Metanephros (tissue), 2 donors: ENCODE results near the gene PELI3. TPM values are rescaled to one million over a fixed set of nuclear protein-coding genes. Genes with fewer than 3 reads are reported as not detected.

Experiments
- small RNA-seq: library from RNA; depleted of rRNA; stranded (forward); fragments of <200 nt; gene quantifications from one replicate; pipeline ENCODE3, GENCODE V24; 2014; ENCODE audit warnings: low replicate concordance
- total RNA-seq: library from RNA; depleted of rRNA; stranded (reverse); fragments of >200 nt; gene quantifications from one replicate; pipeline ENCODE4 v1.2.3, GENCODE V29; 2014

The PELI3 gene
- 10.8 TPM for total RNA-seq

GRCh38 chr11:66466225-66467033 lies at the start of gene PELI3:
Gene PELI3 (plus strand): TSS chr11:66466905. CDS start chr11:66468129, 1,224 bp downstream.

GRCh38 chr11:66420671-66421476 lies 45.8 kb upstream of the PELI3 start, which contains the start of gene NPAS4:
Gene NPAS4 (plus strand): TSS chr11:66421035. CDS start chr11:66421180, 145 bp downstream.

GRCh38 chr11:66438504-66439466 lies 27.9 kb upstream of the PELI3 start, which contains the start of gene MRPL11:
Gene MRPL11 (minus strand): TSS chr11:66438848. CDS start chr11:66438754, 94 bp downstream.

GRCh38 chr11:66480117-66480938 lies 13.6 kb downstream of the PELI3 start, which contains the start of gene DPP3:
Gene DPP3 (plus strand): TSS chr11:66480434. CDS start chr11:66482201, 1,767 bp downstream.

GRCh38 chr11:66510271-66510989 lies 43.7 kb downstream of the PELI3 start, which contains the start of gene BBS1:
Gene BBS1 (plus strand): TSS chr11:66510635. CDS start chr11:66510660, 25 bp downstream.

Small RNA genes within 50 kb of the gene (small RNA-seq; reads per million reads assigned to genes)
- not detected for gene RF00416

Other genes with a start within 250 kb of the PELI3 start
- 18.0 TPM for gene KLC2, start 209.2 kb upstream of the PELI3 start, total RNA-seq
- gene RAB1B, start 198.3 kb upstream of the PELI3 start, total RNA-seq = 89.4 TPM
- 1.6 TPM for gene CNIH2, start 188.7 kb upstream of the PELI3 start, total RNA-seq
- gene YIF1A, start 177.8 kb upstream of the PELI3 start, total RNA-seq = 68.1 TPM
- gene TMEM151A, start 175.0 kb upstream of the PELI3 start, total RNA-seq = not detected
- 49.7 TPM for gene CD248, start 149.9 kb upstream of the PELI3 start, total RNA-seq
- gene RIN1, start 130.5 kb upstream of the PELI3 start, total RNA-seq = 3.8 TPM
- gene BRMS1, start 121.8 kb upstream of the PELI3 start, total RNA-seq = 19.2 TPM
- 52.5 TPM for gene B4GAT1, start 119.3 kb upstream of the PELI3 start, total RNA-seq
- 10.5 TPM for gene SLC29A2, start 95.1 kb upstream of the PELI3 start, total RNA-seq
- gene NPAS4, start 45.9 kb upstream of the PELI3 start, total RNA-seq = 3.1 TPM
- gene MRPL11, start 28.1 kb upstream of the PELI3 start, total RNA-seq = 40.3 TPM
- gene DPP3, start 13.5 kb downstream of the PELI3 start, total RNA-seq = 25.6 TPM
- 81.9 TPM for gene BBS1, start 43.7 kb downstream of the PELI3 start, total RNA-seq
- gene ZDHHC24, start 79.1 kb downstream of the PELI3 start, total RNA-seq = 12.3 TPM
- gene ACTN3, start 80.0 kb downstream of the PELI3 start, total RNA-seq = 37.8 TPM
- gene CTSF, start 101.7 kb downstream of the PELI3 start, total RNA-seq = 79.2 TPM
- gene CCDC87, start 126.2 kb downstream of the PELI3 start, total RNA-seq = 0.23 TPM
- gene CCS, start 126.3 kb downstream of the PELI3 start, total RNA-seq = 35.4 TPM
- gene RBM14, start 149.7 kb downstream of the PELI3 start, total RNA-seq = 80.9 TPM
- gene RBM4, start 171.8 kb downstream of the PELI3 start, total RNA-seq = 164 TPM
- 40.8 TPM for gene RBM4B, start 211.0 kb downstream of the PELI3 start, total RNA-seq